GM12891 (cell line): Measurements from ENCODE around the gene ZMIZ1.

ENCODE experiments used
- POLR2AphosphoS5 ChIP-seq: IDR thresholded peaks from 2 replicates; pipeline ENCODE4 v1.6.1; 2011; ENCODE audit warnings: low read depth, low read length, control low read depth
- TAF1 ChIP-seq: IDR thresholded peaks from 2 replicates; pipeline ENCODE4 v1.6.1; 2011; ENCODE audit warnings: low read depth, low read length, control low read depth

DNA sequence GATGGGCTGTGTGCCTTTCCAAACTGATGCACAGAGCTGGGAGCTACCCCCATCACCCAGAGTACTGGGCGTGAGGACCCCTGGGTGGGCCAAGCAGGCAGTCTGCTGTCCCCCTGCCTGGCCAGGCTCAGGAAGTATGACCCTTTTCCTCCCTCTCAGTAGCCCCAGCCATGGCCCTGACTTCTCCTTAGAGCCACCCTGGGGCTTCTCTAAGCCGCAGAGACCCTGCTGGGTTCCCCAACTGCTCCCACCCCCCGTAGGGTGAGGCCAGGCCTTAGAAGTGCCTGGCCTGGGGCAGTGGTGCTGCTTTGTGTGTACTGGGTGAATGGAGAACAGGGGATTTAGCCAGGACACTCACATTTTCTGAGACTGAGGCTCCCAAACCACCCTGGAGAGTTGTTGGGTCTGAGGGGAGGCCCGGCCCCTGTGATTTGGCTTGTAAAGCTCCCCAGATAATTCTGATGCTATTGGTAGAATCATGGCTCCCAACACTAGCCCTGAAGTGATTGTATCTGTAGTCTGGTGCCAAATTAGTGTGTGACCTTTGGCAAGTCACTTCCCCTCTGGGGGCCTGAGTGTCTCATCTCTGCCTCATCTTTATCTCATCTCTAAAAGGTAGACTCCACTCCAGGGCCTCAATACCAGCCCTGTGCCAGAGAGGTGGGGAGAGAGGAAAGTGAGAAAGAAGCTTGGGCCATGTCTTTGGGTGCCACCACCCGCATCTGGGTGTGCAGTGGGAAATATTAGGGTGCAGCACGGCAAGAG is 178.8 kb downstream of the ZMIZ1 start:
- TF ChIP-seq TAF1 (no peak), POLR2AphosphoS5 (no peak)
